GM19438 (cell line): Measurements from ENCODE around the gene NVL.
"Not testable (repeated sequence)": the region's sequence is repeated elsewhere in the genome, so short reads cannot be mapped to it uniquely, and the experiment has no call there.

Experiments used
- ATAC-seq: cut with Tn5 transposase; IDR thresholded peaks from one replicate; pipeline ENCODE4 v1.9.1; 2021; ENCODE audit warnings: low read depth; ENCODE audit not compliant: unreplicated experiment

The NVL gene

GRCh38 chr1:224238212-224238611 lies 91.8 kb downstream of the NVL start:
- ATAC-seq, result no peak

GRCh38 chr1:224237119-224237881 lies 92.7 kb downstream of the NVL start:
- no peak for ATAC-seq

GRCh38 chr1:224235813-224236493 lies 94.0 kb downstream of the NVL start:
- no peak for ATAC-seq

- ATAC-seq, result no peak
These were observed 96.0 kb downstream of the NVL start for GRCh38 chr1:224234017-224234416.

- ATAC-seq, result no peak
These were observed 103.0 kb downstream of the NVL start for GRCh38 chr1:224226849-224227502.

GRCh38 chr1:224223819-224224714 lies 105.9 kb downstream of the NVL start:
- ATAC-seq, result no peak

GRCh38 chr1:224219612-224220059 lies 110.3 kb downstream of the NVL start:
- no peak for ATAC-seq

- ATAC-seq, result no peak
These were observed 110.9 kb downstream of the NVL start for GRCh38 chr1:224219011-224219611.

GRCh38 chr1:224217655-224218623 lies 112.0 kb downstream of the NVL start:
- ATAC-seq, result no peak

- ATAC-seq, result no peak
These were observed 113.6 kb downstream of the NVL start for GRCh38 chr1:224216382-224216781.

GRCh38 chr1:224213438-224214119 lies 116.4 kb downstream of the NVL start:
- no peak for ATAC-seq

- no peak for ATAC-seq
These were observed 117.3 kb downstream of the NVL start for GRCh38 chr1:224212618-224213061.

GRCh38 chr1:224211206-224211962 lies 118.6 kb downstream of the NVL start:
- no peak for ATAC-seq

GRCh38 chr1:224205931-224206538 lies 123.9 kb downstream of the NVL start:
- not testable (repeated sequence) for ATAC-seq

GRCh38 chr1:224205438-224205840 lies 124.5 kb downstream of the NVL start:
- peak; percentile 33 for ATAC-seq

GRCh38 chr1:224203243-224204016 lies 126.5 kb downstream of the NVL start:
- ATAC-seq, result peak; percentile 63
